HG02852 (cell line): ENCODE data around the gene MYO18B.

Experiments
- ATAC-seq: cut with Tn5 transposase; IDR thresholded peaks from one replicate; pipeline ENCODE4 v1.9.1; 2021; ENCODE audit warnings: mild to moderate bottlenecking, moderate library complexity; ENCODE audit not compliant: unreplicated experiment

MYO18B gene

GRCh38 chr22:25818541-25818940, 76.6 kb downstream of the MYO18B start:
- no peak for ATAC-seq

- no peak for ATAC-seq
Measured at GRCh38 chr22:25822344-25822743, 80.4 kb downstream of the MYO18B start.

GRCh38 chr22:25823276-25823675, 81.3 kb downstream of the MYO18B start:
- no peak for ATAC-seq

- no peak for ATAC-seq
Measured at GRCh38 chr22:25824828-25825423, 82.9 kb downstream of the MYO18B start.

GRCh38 chr22:25827415-25827814, 85.4 kb downstream of the MYO18B start:
- no peak for ATAC-seq

GRCh38 chr22:25828422-25828821, 86.4 kb downstream of the MYO18B start:
- ATAC-seq = no peak

GRCh38 chr22:25829237-25829636, 87.2 kb downstream of the MYO18B start:
- ATAC-seq = no peak

- no peak for ATAC-seq
Measured at GRCh38 chr22:25829808-25830777, 88.1 kb downstream of the MYO18B start.

GRCh38 chr22:25833091-25833490, 91.1 kb downstream of the MYO18B start:
- no peak for ATAC-seq

- ATAC-seq = no peak
Measured at GRCh38 chr22:25833676-25834075, 91.7 kb downstream of the MYO18B start.

GRCh38 chr22:25834490-25834889, 92.5 kb downstream of the MYO18B start:
- no peak for ATAC-seq

GRCh38 chr22:25835348-25835747, 93.4 kb downstream of the MYO18B start:
- ATAC-seq = no peak

- no peak for ATAC-seq
Measured at GRCh38 chr22:25837288-25837900, 95.4 kb downstream of the MYO18B start.

GRCh38 chr22:25838960-25839741, 97.2 kb downstream of the MYO18B start:
- ATAC-seq = no peak

- ATAC-seq = no peak
Measured at GRCh38 chr22:25839755-25840154, 97.8 kb downstream of the MYO18B start.

GRCh38 chr22:25840167-25840566, 98.2 kb downstream of the MYO18B start:
- ATAC-seq = no peak

- no peak for ATAC-seq
Measured at GRCh38 chr22:25840891-25841290, 98.9 kb downstream of the MYO18B start.

GRCh38 chr22:25841775-25842174, 99.8 kb downstream of the MYO18B start:
- no peak for ATAC-seq

GRCh38 chr22:25843660-25844405, 101.8 kb downstream of the MYO18B start:
- ATAC-seq = no peak

GRCh38 chr22:25844601-25845000, 102.6 kb downstream of the MYO18B start:
- ATAC-seq = no peak
